ENCODE results near the gene CD300LF.

GRCh38 chr17:74742153-74742515, 29.4 kb upstream of the CD300LF start:
- TF ChIP-seq POLR2AphosphoS5 (IDR thresholded peaks at IDR 0.05; ENCODE audit: insufficient read depth in 1 of 2, low read depth in 1 of 2) (no peak), POLR2A (IDR thresholded peaks at IDR 0.05) (no peak), CTCF (IDR thresholded peaks at IDR 0.05) (no peak)
